ENCODE data around the gene SAP30.

The SAP30 gene

GRCh38 chr4:173382349-173382748 is 11.6 kb downstream of the SAP30 start:
- TF ChIP-seq, protein P1, sequence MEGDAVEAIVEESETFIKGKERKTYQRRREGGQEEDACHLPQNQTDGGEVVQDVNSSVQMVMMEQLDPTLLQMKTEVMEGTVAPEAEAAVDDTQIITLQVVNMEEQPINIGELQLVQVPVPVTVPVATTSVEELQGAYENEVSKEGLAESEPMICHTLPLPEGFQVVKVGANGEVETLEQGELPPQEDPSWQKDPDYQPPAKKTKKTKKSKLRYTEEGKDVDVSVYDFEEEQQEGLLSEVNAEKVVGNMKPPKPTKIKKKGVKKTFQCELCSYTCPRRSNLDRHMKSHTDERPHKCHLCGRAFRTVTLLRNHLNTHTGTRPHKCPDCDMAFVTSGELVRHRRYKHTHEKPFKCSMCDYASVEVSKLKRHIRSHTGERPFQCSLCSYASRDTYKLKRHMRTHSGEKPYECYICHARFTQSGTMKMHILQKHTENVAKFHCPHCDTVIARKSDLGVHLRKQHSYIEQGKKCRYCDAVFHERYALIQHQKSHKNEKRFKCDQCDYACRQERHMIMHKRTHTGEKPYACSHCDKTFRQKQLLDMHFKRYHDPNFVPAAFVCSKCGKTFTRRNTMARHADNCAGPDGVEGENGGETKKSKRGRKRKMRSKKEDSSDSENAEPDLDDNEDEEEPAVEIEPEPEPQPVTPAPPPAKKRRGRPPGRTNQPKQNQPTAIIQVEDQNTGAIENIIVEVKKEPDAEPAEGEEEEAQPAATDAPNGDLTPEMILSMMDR (conservative IDR thresholded peaks at IDR 0.05; ENCODE audit: low read depth, low read length) = no peak
- H3K4me3 ChIP-seq (ENCODE audit: low read depth, low read length) = no peak overlapping the region
- no peak for DNase-seq (ENCODE audit: low read depth)

GRCh38 chr4:173386751-173387150 is 16.0 kb downstream of the SAP30 start:
- TF ChIP-seq, protein P1 (conservative IDR thresholded peaks at IDR 0.05; ENCODE audit: low read depth, low read length) = no peak
- no peak for DNase-seq (ENCODE audit: low read depth)
- H3K4me3 ChIP-seq (ENCODE audit: low read depth, low read length) = no peak overlapping the region

DNA sequence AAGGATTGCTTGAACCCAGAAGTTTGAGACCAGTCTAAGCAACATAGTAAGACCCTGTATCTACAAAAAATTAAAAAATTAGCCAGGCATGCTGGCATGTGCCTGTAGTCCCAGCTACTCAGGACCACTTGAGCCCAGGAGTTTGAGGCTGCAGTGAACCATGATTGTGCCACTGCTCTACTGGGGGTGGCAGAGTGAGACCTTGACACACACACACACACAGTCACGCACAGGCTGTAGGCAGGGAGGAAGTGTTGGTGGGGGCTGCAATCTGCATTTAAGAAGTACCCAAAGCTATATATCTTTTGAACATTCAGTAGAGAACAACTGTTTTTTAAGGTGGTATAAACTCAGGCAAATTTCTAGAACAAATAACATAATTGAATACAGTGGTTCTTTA is 20.9 kb downstream of the SAP30 start:
- no peak overlapping the region for H3K4me3 ChIP-seq (ENCODE audit: low read depth, low read length)
- TF ChIP-seq, protein P1 (conservative IDR thresholded peaks at IDR 0.05; ENCODE audit: low read depth, low read length) = no peak
- DNase-seq (ENCODE audit: low read depth) = no peak

- no peak for DNase-seq (ENCODE audit: low read depth)
- no peak overlapping the region for H3K4me3 ChIP-seq (ENCODE audit: low read depth, low read length)
- TF ChIP-seq, protein P1 (conservative IDR thresholded peaks at IDR 0.05; ENCODE audit: low read depth, low read length) = no peak
These were observed 26.9 kb downstream of the SAP30 start for GRCh38 chr4:173397604-173398003.

- TF ChIP-seq, protein P1 (conservative IDR thresholded peaks at IDR 0.05; ENCODE audit: low read depth, low read length) = no peak
- no peak overlapping the region for H3K4me3 ChIP-seq (ENCODE audit: low read depth, low read length)
- no peak for DNase-seq (ENCODE audit: low read depth)
These were observed 27.5 kb downstream of the SAP30 start for GRCh38 chr4:173398220-173398619.

DNA sequence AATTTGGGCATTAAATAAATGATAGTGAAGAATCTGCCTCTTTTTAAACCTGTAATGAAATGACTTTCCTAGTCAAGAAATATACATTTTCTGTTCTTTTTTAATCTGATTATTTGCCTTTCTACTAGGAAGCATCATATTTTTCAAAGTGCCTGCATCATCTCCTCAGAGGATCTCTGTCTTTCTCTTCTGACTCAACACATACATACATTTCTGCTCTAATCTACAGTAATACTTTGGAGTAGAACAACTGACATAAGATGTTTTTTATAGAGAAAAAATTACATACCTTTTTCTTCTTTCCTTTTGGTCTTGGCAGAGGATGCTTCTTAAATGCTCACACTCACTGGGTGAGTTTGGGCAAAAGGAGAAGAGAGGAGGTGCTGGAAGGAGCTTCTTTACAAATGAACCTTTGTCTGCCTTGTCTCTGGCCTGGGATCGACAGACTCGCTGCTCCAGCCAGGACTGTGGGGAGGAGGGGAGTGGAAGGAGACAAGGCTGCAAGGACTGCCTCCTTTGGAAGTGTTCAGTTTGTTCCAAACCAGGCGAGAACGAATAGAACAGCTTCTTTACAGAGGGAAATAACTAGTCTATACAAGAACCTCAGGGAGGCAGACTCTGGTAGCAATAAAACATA is 28.1 kb downstream of the SAP30 start, which contains the start of gene SCRG1:
Gene SCRG1, minus strand, starts transcription at position 338 of the 637 bp plus-strand sequence. CDS start 7,702 bp downstream, outside the sequence.
- DNase-seq (ENCODE audit: low read depth) = no peak

More for the DNA sequence above, 28.1 kb downstream of the SAP30 start, which contains the start of gene SCRG1:
- no peak within 1 kb of the TSS for H3K4me3 ChIP-seq (ENCODE audit: low read depth, low read length)
- TF ChIP-seq, protein P1 (conservative IDR thresholded peaks at IDR 0.05; ENCODE audit: low read depth, low read length) = no peak
